NOMO-1 treated with dmso at 0.1 percent for 144 hours (cell line): ENCODE data around the gene CLDND1.
A peak's percentile ranks its signal among the peaks of the same experiment; 100 is the strongest.
"Not testable (repeated sequence)": the region's sequence is repeated elsewhere in the genome, so short reads cannot be mapped to it uniquely, and the experiment has no call there.

Experiments
- DNase-seq: peaks from one replicate; lab custom pipeline; 2025; ENCODE audit not compliant: unreplicated experiment; lab: John Stamatoyannopoulos, UW

CLDND1 gene

DNA sequence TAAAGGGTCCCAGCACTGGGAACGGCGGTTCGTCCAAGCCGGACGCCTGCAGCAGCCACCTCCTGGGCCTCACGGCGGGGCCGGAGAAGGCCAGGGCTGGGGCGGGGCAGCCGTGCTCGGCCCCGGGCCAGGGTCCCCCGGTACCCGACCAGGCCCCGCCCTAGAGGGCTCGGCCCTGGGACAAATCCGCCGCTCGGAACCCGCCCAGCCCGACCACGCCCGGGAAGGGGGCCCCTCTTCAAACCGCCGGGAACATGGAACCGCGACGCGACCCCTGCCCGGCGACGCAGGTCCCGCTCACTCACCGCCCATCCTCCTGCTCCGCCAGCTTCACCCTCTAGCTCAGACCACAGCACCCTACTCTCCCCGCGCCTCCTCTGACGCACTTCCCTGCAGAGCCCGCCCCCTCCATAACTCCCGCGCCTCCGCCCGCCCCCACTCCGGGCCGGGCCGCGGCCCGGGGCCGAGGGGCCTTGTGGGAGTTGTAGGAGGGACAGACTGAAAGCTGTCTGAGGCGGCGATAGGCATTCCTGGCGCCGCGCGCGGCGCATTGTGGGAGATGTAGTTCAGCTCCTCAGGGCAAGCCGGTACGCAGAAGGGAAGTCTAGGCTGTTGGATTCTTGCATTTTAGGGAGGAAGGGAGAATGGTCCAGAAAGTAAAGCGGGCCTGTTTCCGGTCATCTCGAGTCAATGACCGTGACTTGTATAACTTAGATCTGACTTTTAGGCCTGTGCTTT lies at the start of gene CLDND1:
CLDND1 (minus strand) TSS at position 359 of the 738 bp plus-strand sequence. CDS start 1,478 bp downstream, outside the sequence.
- peak; percentile 92 for DNase-seq

DNA sequence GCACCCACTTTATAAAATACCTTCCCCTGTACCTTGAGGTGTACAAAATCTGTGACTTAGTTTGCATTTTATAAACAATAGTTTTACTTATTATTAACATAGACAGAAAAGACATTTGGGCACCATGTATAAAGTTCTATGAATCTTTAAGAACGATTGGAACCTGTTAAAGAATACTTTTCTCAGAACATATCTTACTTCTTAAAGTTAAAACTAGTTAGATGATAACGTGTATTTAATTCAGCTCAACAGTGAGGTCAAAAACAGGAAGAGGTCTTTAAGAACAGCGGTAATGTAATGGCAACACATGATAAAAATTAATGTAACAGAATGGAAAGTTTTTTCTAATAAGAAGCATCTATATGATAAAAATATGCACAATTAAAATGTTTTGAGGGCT lies 45.7 kb upstream of the CLDND1 start:
- no peak for DNase-seq

DNA sequence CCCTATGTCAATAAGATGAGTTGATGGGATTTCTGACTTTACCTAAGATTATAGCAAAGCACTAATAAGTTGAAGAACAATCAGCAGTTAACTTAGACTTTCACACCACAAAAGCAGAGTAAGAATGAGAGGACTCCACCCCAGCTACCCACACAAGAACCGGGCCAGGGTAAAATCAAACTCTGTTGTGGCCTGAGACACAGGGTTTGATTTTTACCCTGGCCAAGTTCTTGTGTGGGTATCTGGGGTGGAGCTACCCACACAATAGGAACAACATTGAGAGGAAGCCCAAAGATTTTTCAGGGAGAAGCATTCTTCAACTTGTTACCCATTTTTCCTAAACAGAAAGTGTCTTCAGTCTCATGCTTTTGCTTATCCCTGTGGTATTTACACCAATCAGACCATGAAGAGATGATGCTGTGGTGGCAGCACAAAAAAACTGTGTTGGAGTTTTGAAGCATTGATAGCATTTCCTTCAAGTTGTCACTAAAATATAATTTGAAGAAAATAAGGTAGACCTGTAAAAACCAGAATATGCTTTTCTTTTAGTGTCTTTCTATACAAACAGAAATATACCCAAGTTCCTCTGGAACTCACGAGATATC lies 45.1 kb upstream of the CLDND1 start:
- no peak for DNase-seq

DNA sequence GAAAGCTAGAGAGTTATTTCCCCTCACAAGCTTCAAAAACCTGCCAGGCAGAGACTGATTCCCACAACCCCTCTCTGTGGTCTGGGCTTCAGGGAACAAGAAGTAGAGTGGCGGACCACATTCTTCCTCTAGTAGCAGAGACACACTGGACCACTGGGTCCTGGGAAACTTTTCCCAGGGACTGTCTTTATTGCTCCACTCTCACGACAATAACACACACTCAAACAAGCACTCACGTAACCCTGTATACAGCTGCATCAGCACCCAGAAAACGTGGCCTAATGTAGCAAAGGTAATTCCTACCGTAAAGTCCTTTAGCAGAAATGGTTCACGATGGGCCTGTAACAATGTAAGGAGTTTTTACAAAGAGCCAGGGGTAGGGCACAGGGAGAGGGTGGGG lies 43.1 kb upstream of the CLDND1 start:
- DNase-seq, result no peak

DNA sequence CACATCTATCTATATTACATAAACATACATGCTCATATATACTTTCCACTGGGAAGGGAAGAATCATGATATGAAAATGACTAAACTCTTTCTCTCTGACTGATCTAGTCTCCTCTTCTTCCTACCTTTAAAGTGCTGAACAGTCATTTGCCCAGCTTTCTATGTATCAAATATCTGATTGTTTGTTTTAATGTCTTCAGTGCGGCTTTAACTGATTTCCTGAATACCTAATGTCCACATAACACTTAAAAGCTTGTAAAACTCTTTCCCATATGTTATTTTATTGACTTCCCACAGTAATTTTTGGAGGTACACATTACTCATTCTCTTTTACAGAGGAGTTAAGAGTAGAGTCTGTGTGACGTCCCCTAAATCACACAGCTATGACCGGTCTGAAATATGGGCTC lies 42.5 kb upstream of the CLDND1 start:
- no peak for DNase-seq

DNA sequence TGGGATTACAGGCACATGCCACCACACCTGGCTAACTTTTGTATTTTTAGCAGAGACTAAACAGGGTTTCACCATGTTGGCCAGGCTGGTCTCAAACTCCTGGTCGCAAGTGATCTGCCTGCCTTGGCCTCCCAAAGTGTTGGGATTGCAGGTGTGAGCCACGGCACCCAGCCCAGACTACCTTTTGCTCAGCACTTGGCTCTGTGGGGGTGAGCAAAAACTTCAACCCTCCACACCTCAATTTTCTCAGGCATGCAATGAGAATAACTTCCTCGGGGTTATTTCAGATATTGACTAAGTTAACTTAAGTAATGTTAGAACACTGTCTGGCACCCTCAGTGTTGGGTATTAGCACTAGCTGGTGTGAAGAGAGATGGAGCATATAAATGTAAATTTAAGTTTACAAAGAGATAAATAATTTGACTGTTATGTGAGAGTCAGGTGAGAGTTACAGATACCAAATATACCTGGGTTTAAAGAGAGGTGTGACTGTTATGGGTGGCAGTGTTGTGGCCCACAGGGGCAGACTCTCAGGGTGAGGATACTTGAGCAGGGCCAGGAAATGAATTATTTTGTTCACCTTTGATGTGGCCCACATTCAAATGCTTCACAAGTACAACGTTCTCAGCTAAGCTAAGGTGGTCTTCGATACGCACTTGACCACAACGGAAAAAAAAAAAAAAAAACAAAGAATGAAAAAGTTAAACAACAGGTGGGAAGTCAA lies 41.7 kb upstream of the CLDND1 start:
- DNase-seq, result no peak

DNA sequence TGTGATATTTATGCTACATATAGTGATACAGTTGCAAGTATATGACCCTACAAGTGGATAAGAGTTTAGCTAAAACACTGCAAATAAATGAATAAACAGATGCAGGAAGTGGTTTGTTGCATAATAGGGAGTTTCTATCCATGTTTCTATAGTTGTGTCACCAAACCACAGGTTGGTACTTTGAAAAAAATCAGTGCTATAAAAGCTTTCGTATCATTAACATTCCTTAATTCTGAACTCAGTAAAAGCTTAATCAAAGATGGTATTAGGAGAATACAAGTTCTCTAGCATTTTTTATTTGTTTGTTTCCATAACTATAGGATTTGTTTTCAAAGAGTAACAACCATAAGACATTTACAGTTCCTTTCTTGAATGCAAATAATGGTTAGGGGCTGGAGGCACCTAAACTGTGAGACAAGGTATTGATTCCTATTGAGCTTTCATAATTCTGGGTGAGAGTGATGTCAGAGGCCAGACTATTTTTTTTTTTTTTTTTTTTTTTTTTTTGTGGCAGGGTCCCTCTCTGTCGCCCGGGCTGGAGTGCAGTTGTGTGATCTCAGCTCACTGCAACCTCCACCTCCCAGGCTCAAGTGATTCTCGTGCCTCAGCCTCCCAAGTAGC lies 41.1 kb upstream of the CLDND1 start:
- DNase-seq, result no peak

DNA sequence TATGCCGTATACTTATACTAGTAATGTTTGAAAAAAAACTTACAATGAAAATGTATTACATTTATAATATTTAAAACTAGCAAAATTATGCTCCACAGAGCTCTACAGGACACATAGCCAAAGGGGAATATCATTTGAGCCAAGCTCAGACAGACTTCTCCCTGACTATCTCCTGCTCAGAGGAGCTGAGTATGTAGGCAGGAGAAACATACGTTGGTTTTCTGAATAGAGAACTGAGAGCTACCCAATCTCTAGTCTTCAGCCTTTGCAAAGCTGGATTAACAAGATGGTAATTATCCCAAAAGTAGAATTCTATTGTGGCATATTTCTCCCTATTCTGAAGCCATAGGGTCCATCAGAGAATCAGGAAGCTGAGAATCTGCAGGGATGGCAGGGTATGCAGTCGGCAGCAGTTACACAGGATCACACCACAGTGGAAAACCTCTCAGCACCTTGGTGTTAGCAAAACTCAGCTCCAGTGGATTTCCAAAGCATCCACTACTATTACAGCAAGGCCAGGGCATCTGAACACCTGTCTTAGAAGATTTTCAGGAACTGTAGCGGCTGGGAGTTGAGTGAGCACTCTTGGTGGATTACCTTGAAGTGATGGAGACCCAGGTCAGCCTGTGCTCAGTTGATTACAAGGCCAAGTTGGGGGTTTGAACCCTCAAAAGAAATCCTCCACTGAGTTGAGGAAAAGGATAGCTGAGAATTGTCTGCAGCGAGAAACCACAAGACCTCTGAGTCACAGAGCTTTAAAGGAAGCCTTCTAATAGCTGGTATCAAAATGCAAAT lies 39.2 kb upstream of the CLDND1 start:
- DNase-seq, result no peak

DNA sequence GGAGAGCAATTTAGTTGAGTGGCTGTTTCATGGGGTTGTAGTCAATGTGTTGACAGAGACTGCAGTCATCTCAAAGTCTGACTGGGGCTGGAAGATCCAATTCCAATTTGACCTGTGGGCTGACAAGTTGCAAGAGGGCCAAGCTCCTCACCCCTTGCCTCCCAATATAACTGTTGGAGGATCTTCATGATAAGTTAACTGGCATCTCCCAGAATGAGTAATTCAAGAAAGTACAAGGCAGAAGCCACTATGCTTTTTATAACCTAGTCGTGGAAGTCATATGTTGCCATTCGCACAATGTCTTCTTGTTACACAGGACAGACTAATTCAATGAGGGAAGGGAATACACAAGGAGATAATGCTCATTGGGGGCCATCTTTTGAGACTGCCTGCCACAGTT lies 38.2 kb upstream of the CLDND1 start:
- no peak for DNase-seq

DNA sequence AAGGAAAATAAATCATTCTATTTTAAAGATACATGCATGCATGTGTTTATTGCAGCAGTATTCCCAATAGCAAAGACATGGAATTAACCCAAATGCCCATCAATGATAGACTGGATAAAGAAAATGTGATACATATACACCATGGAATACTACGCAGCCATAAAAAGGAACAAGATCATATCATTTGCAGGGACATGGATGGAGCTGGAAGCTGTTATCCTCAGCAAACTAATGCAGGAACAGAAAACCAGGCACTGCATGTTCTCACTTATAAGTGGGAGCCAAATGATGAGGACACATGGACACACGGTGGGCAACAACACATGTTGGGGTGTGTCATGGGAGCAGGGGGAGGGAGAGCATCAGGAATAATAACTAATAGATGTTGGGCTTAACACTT lies 37.1 kb upstream of the CLDND1 start:
- not testable (repeated sequence) for DNase-seq

DNA sequence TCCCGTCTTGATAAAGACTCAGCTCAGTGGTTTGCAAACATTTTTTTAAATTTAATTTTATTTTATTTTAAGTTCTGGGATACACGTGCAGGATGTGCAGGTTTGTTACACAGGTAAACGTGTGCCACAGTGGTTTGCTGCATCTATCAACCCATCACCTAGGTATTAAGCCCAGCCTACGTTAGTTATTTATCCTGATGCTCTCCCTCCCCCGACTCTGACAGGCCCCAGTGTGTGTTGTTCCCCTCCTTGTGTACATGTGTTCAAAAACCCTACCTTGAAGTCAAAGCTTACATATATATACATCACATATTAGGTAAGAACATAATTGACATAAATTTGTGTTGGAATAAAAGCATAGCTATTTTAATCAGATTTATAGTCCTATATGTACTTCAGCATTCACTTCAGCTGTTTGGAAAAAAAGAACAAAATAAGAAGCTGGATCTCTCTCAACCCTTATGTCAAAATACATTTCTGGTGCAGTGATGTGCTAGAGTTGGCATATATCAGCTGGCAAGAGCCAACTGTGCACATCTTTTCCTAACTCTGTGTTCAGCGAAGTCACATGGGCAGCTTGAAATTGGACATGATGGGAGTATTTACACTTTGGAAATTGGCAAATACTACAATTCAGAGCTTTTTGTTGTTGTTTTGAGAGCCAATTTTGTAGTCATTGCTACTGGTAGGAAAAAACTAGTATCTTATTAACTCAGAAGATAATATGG lies 35.6 kb upstream of the CLDND1 start:
- DNase-seq, result no peak

DNA sequence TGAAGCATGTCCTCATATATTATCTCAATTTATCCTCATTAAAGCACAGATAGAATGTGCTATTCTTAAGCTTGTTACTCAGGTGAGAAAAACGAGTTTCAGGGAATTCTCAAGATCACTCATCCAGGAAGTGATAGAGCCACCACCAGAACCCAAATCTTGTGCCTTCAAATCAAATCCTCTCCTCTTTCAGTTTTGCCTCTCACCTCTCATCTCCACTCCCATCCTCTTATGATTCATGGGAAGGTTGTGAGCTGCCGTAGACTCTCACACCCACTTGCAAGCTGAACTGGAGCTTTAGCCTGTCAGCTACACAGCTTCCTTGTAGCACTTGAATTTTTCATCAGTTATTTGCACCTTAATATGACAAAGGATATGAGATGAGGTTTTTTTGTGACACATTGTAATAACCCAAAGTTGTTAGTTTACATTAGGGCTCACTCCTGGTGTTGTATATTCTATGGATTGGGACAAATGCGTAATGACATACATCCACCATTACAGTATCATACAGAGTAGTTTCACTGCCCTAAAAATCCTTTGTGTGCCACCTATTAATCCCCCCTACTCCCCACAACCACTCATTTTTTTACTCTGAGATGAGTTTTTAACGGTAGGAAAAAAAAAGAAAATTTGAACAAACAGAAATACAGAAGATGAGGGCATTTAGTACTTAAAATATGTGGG lies 34.8 kb upstream of the CLDND1 start:
- no peak for DNase-seq

DNA sequence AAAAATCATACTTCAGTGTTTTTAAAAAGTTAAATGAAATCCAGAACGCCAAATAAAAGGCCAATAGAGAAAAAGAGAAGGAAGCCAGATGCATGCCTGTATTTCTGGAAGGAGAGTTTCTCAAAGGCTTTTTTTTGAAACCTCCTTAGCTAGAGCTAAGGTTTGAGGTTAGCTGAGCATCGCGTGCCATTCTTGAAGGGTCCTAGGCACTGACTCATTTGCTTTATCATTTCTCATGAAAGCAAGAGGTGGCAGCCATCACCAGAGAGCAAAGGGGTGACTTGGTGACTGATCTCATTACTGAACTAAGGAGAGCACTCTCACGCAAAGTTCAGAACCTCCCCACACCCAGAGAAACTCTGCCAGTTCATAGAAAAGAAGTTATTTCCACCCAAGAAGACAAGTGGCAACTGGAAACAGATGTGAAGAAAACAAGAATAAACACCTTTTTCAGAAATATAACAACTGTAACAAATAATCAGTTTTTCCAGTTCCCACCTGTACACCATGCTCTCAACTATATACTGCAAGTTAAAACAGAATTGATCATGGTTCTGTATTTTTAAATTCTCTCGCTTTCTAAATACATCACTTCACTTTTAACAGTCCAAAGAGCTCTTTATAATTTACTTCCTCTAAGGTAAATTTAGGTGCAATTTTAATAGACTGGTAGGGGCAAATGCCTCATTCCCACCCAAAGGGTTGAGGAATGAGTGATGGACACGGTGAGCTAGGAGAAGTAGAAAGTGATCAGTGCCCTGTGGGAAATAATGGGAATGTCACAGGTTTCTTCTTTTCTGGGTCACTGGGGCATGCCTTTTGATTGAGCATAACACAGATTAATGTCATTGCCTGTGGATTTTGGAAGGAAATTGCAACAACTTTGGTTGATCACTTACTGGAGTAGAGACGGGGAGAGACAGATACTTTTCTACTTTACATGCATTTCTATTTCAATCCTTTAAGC lies 33.7 kb upstream of the CLDND1 start:
- no peak for DNase-seq

DNA sequence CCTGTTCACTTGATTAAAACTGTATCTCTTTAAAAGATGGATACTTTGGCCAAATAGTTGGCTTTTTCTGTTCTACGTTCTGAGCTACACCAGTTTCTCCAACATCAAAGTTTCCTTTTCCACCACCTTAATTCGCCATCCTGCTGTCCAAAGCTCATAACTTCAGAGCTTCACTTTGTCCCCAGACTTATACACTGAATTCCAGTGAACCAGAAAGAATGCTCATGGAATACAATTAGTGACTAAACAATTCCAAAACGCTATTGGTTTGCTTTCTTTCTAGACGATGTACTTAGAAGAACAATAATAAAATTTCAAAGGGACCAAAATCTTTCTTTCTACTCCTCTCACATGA lies 32.3 kb upstream of the CLDND1 start:
- no peak for DNase-seq

DNA sequence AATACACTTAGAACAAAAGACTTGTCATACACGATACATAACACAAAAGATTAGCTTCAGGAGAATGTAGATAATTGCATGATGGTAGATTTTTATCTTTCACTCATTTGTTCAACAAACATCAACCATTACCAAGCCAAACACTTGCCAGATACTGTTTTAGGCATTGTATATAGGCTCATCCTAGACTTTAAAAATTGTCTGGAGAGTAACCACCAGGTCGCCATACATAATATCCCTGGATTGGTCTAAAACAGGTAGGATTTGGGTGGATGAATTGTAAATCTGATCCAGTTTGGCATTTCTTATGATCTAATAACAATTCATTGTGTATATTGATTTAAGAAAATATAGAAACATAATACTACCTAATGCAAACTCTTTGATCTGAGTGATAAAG lies 31.9 kb upstream of the CLDND1 start:
- DNase-seq, result no peak

DNA sequence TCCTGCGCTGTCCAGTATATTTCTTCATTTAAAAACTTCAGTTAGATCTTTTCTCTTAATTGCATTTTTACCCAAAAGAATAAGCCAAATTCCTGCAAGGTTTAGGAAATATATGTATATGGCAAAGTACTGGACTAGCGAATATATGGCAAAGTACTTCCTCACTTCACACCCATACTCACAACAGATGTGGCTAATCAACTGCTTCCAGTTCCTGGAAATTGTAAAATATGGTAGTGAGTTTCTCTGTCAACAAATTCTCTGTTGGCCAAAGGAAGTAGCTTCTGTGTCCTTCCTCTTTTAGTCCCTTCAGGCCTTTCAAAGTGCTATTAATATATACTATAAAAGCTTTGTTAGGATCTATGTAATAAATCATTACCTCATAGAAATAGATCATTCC lies 31.1 kb upstream of the CLDND1 start:
- peak; percentile 57 for DNase-seq

DNA sequence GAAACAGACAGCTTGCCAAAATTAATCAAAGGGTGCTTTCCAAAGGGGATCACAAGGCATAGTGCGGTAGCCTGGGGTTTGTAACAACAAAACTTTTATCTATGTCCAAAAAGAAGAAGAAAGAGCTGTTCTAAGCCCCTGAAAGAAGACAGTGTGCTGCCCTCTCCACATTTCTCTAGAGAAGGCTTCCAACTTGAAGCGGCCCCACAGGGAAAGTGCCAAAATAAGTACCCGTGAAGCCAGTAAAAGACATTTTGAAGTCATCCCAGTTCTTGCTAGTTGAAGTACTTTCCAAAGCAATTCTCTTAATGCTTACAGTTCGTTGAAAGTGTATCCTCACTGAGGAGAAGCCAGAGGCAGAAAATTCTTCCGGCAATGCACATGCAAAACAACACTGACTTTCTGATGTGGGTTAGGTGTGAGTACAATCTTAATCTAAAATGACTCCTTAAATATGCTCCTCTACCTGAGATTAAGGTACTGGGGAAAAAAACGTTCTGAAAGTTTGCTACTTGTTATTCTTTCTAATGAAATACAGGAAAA lies 30.4 kb upstream of the CLDND1 start:
- no peak for DNase-seq

DNA sequence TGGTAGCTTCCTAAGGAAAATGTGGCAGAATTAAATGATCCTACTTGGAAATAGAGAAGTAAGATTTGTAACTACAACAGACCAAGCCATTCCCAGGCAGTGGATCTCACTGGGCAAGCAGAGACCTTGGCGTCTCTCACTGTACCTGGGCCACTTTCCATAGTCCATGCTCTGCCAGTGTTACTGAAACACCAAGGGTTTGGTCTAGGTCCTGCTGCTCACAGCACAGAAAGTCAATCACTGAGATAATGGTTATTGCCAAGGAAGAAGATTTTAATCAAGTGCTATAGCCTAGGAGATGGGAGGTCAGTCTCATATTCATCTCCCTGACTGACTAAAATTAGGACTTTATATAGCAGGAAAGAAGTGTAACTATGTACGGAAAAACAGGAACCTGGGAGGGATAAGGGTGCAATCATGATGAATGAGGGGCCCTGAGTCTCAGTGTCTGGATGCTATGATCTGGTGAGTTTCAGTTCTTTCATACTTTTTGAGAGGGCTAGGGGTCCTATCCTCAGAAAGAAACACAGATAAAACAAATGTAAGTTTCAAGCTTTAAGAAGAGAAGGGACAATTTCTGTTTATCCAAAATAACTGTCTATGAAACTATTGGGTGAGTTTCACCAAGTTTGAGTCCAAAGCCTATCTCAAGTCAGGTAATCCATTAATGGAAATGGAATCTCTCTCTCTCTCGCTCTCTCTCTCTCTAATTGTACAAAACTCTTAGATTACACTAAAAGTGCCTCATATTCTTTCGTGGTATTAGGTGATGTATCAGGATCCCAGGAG lies 29.7 kb upstream of the CLDND1 start:
- DNase-seq, result no peak
